OCI-LY1 (cell line): Measurements from ENCODE around the gene SPATA46.

Experiments used
- CTCF ChIP-seq: fragments of 200-600 bp; sonication (generic), shearing (Covaris generic); IDR thresholded peaks from 2 replicates; pipeline ENCODE4 v1.5.1; 2017; ENCODE audit warnings: mild to moderate bottlenecking, antibody characterized with exemption, low read length, moderate library complexity, mixed read lengths
- EZH2 ChIP-seq: fragments of 200-600 bp; sonication (generic), shearing (Covaris generic); IDR thresholded peaks from 2 replicates; pipeline ENCODE4 v1.8.0; 2017; ENCODE audit warnings: borderline replicate concordance, mixed run types, mild to moderate bottlenecking, antibody characterized with exemption, low read length, moderate library complexity, mixed read lengths

- TF ChIP-seq CTCF = no peak
- TF ChIP-seq EZH2 = no peak
Observed at GRCh38 chr1:162371611-162372010, 5.0 kb downstream of the SPATA46 start.
